ENCODE results near the gene CLEC2A.
"Not testable (repeated sequence)": the region's sequence is repeated elsewhere in the genome, so short reads cannot be mapped to it uniquely, and the experiment has no call there.

The CLEC2A gene

DNA sequence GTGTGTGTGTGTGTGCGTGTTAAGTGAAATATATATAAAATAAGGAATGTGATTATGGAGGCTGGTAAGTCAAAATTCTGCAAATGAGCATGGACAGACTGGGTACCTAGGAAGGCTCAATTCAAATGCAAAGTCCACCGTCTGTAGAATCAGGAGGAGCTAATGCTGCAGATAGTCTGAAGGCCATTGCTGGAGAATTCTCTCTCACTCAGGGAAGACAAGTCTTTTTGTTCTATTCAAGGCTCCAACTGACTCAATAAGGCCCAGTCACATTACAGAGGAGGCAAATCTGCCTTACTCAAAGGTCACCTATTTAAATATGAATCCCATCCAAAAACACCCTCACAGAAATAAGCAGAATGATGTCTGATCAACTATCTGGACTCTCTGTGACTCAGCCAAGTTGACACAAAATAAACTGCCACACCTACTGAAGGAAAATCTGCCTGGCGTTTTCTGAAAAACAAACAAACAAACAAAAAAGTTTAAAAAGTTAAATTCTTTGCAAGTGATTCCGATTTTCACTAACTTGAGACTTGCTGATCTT is 51.6 kb downstream of the CLEC2A start:
- DNase-seq: no peak

DNA sequence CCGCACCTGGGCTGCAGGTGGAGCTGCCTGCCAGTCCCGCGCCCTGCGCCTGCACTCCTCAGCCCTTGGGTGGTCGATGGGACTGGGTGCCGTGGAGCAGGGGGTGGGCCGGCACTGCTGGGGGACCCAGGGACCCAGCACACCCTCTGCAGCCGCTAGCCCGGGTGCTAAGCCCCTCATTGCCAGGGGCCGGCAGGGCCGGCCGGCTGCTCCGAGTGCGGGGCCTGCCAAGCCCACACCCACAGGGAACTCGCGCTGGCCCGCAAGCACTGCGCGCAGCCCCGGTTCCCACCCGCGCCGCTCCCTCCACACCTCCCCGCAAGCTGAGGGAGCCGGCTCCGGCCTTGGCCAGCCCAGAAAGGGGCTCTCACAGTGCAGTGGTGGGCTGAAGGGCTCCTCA is 56.0 kb downstream of the CLEC2A start:
- not testable (repeated sequence) for DNase-seq

DNA sequence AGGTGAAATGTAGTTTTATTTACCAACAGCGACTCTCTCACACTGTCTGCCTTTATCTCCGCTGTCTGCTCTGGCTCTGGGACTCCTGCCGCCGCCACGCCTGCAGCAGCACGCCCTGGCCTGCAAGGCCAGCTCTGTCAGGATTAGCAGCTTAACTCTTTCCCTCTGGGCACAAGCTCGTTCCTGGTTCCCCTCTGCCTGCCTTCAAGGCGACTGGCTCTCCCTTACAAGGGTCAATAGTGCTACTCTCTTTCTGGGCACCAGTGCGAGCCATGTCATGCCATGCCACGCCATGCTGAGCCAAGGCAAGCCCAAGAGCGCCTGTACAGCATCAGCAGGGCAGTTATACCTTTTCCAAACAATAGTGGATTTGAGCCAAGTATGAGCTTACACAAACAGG is 59.4 kb downstream of the CLEC2A start:
- DNase-seq: no peak

DNA sequence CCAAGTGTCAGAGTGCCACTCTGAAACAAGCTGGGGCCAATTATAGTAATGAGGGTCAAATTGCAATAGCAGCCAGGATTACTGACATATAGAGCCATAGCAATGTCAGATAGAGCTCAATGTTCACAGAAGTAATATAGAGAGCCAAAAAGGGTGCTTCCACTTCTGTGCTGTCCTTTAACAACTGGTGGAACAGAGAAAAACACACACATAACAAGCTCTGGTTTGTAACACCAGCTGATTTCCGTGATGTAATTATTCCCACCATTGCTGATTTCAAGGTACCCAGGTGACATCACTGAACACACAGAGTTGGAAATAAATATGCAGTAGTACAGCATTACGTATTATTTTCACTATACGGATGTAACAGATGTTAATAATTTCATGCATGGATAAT is 60.0 kb downstream of the CLEC2A start:
- no peak for DNase-seq

- no peak for DNase-seq
These were observed 61.8 kb downstream of the CLEC2A start for GRCh38 chr12:9870286-9870866.

GRCh38 chr12:9869307-9870161 is 62.6 kb downstream of the CLEC2A start, which contains the start of gene CLEC2B:
TSS of gene CLEC2B (minus strand) at chr12:9869354.
- DNase-seq: no peak

GRCh38 chr12:9868951-9869306 is 63.2 kb downstream of the CLEC2A start:
- DNase-seq: no peak

DNA sequence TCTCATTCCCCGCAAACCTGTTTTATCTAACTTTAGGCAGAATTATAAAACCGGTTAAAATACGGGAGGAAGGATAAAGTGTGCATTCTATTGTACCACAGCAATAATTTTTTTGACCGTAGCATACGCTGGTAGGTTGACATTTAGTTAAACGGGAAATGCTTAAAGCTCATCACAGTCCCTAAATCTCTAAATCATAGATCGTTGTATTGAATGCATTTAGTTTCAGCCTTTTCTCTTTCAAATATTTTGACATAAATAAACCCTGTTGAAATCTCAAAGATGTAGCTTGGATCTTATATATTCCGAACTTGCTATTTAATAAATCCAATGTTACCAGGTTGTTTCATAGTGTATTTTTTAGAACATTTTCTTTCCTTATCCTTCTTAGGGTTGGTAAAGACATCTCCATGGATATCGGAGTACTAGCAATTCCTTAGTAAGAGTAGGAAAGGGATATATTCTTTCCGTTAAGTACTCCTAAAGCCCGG is 63.8 kb downstream of the CLEC2A start:
- DNase-seq: no peak

GRCh38 chr12:9867531-9867930 is 64.6 kb downstream of the CLEC2A start:
- DNase-seq: no peak

DNA sequence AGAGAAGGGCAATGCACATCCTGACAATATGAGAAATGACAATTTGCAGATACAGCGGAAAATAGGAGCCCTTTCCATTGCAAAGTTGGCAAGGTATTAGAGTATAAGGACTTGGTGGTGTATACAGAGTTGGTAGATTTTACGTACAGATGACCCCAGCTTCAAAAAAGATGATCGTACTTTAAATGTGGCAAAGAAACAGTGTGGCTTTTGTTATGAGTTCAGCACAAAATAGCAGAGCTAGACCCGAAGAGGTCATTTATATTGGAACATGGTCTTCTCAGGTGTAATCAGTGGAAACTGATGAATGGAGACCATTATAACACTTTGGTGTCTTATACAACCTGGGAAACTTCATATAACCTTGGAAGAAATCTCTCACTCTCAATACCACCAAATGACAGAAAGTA is 65.3 kb downstream of the CLEC2A start:
- no peak for DNase-seq

DNA sequence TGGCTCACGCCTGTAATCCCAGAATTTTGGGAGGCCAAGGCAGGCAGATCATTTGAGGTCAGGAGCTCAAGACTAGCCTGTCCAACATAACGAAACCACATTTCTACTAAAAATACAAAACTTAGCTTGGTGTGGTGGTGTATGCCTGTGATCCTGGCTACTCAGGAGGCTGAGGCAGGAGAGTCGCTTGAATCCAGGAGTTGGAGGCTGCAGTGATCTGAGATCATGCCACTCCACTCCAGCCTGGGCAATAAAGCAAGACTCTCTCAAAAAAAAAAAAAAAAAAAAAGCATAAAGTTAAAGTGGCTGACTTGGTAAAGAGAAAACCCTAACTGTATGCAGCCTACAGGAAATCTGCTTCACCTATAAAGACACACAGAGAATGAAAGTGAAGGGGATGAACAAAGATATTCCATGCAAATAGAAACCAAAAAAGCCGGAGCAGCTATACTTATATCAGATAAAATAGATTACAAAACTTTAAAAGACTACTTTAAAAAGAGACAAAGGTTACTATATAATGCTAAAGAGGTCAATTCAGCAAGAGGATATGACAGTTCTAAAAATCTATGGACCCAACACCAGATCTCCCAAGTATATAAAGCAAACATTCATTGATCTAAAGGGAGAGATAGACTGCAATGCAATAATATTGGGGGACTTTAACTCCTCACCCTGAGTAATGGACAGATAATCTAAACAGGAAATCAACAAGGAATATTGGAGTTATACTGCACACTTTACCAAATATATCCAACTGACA is 67.1 kb downstream of the CLEC2A start:
- DNase-seq: no peak
